NCI-H1092 (cell line): ENCODE measurements around the gene SPATA31C1.
"Not testable (repeated sequence)": the region's sequence is repeated elsewhere in the genome, so short reads cannot be mapped to it uniquely, and the experiment has no call there.

Experiments
- DNase-seq: peaks from one replicate; lab custom pipeline; 2025; lab: John Stamatoyannopoulos, UW

Gene SPATA31C1

GRCh38 chr9:87917662-87918061 lies at the start of gene SPATA31C1:
Gene SPATA31C1, plus strand, starts transcription at chr9:87917962.
- not testable (repeated sequence) for DNase-seq

GRCh38 chr9:87868175-87868574 lies 49.6 kb upstream of the SPATA31C1 start:
- no peak for DNase-seq

DNA sequence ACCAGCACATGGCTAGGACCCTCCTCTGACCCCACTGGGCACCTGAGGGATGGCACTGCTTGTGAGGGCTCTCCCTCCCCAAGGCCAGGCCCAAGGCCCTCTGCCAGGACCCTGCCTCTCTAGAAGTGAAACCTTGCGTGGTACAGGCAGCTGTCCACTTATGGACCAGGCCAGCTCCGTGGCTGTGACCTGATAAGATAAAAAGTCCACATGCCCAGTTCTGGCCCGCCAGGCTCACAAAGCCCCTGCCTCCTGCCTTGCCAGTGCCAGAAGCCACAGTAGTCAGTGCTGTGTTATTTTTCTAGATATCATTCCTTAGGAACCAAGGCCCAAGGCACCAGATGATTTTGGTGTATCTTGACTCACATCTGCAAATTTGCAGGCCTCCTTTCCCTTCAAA lies 49.1 kb upstream of the SPATA31C1 start:
- DNase-seq: no peak

DNA sequence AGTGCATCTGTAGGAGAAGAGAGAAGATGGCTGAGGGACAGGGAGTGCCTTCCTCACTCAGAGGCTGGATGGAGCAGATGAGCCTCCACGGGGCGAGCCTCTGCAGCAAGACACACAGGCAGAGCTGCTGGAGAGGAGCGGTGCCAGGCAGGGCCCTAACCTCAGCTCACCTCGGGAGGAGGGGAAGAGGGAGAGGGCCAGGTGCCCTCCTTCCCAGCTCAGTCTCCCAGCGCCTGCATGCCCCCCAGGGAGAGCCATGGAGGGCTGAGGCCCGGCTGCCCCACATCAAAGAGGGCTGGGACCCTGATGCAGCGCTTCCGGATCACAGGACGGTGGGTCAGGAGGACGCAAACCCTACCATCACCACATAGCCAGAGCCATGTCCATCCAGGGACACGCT lies 48.7 kb upstream of the SPATA31C1 start:
- DNase-seq: no peak

GRCh38 chr9:87871425-87872078 lies 46.2 kb upstream of the SPATA31C1 start:
- DNase-seq: no peak

GRCh38 chr9:87872079-87872624 lies 45.6 kb upstream of the SPATA31C1 start:
- DNase-seq: peak; percentile 70

- no peak for DNase-seq
These were observed 44.0 kb upstream of the SPATA31C1 start for GRCh38 chr9:87873607-87874303.

- no peak for DNase-seq
These were observed 43.5 kb upstream of the SPATA31C1 start for GRCh38 chr9:87874304-87874623.

GRCh38 chr9:87875060-87875459 lies 42.7 kb upstream of the SPATA31C1 start:
- DNase-seq: no peak

- DNase-seq: no peak
These were observed 41.8 kb upstream of the SPATA31C1 start for GRCh38 chr9:87875831-87876545.

DNA sequence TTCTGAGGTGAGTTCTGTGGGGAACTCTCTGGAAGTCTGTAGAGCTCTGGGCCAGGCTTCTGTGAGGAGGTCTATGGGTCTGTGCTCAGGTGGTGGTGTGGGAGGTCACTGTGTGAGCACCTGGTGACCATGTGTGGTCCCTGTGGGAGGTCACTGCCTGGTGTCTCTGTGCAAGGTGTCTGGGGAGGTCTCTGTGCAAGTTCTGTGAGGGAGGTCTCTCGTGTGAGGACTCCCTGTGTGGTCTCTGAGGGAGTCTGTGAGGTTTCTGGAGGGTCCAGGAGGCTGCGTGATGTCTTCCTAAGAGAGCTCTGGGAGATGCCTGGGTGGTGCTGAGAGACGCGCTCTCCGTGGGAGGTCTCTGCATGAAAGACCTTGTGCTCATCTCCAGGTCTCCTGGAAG lies 41.1 kb upstream of the SPATA31C1 start:
- DNase-seq: no peak

GRCh38 chr9:87878989-87879511 lies 38.7 kb upstream of the SPATA31C1 start:
- DNase-seq: no peak

- no peak for DNase-seq
These were observed 37.6 kb upstream of the SPATA31C1 start for GRCh38 chr9:87880116-87880515.

DNA sequence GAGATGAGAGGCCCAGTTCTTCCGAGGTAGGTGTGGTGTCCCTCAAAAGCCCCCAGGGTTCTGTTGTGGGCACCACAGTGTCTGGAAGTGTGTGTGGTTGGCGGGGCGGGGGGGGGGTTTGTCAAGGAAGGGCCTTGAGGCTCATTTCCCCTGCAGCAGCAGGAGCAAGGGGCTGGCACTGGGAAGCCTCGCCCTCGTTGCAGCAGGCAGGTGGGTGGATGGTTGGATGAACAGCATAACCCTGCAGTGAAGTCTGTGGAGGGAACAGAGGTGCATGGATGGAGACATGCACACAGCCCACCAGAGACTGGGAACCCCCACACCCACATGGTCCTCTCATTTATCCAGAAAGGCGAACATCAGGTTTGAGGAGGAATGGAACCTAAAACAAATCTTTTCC lies 37.1 kb upstream of the SPATA31C1 start:
- DNase-seq: no peak

GRCh38 chr9:87882627-87883026 lies 35.1 kb upstream of the SPATA31C1 start, which contains the start of gene SPATA31E1:
Gene SPATA31E1, plus strand, starts transcription at chr9:87882877. Its CDS starts 15 bp downstream, at chr9:87882892.
- DNase-seq: no peak

DNA sequence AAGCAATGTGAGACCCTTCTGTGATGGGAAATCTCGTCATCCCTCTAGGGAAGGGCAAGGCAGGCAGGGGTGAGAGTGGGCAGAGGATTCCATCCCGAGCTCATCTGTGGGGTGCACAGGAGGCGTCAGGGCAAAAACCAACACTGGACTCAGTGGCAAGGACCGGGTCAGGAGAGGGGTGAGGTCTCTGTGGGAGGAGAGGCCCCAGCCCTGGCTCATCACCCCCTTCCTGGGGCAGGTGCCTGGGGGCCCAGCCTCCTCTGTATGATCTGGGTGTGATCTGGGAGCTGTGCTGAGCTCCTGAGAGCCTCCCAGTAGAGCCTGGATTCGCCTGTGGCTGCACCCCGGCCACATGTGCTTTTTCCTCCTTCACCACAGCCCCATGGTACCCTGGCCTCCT lies 34.5 kb upstream of the SPATA31C1 start:
- DNase-seq: no peak

- DNase-seq: no peak
These were observed 33.8 kb upstream of the SPATA31C1 start for GRCh38 chr9:87883990-87884389.

GRCh38 chr9:87884578-87885459 lies 32.9 kb upstream of the SPATA31C1 start:
- DNase-seq: no peak

- DNase-seq: no peak
These were observed 32.1 kb upstream of the SPATA31C1 start for GRCh38 chr9:87885484-87886189.

DNA sequence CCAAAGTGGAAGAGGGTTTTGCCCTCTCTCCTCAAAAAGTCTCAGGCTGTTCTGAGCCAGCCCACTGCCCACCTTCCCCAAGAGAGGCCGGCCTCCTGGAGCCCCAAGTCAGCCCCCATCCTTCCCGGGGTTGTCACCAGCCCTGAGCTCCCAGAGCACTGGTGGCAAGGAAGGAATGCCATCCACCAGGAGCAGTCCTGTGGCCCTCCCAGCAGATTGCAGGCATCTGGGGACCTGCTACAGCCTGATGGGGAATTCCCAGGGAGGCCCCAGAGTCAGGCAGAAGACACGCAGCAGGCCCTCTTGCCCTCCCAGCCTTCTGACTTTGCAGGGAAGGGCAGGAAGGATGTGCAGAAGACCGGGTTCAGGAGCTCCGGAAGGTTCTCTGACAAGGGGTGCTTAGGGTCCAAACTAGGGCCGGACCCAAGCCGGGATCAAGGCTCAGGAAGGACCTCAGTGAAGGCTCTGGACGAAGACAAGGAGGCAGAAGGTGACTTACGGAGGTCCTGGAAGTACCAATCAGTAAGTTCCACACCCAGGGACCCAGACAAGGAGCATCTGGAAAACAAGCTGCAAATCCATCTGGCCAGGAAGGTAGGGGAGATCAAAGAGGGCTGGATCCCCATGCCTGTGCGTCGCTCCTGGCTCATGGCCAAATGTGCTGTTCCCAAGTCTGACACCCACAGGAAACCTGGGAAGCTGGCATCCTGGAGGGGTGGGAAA lies 31.4 kb upstream of the SPATA31C1 start:
- no peak for DNase-seq
